22Rv1 (cell line): ENCODE results near the gene PDE6C.

Experiments used
- ZFX ChIP-seq: fragments of 450-650 bp; IDR thresholded peaks from 2 replicates; pipeline ENCODE4 v1.6.1; 2017; ENCODE audit warnings: antibody characterized with exemption, borderline replicate concordance
- TF ChIP-seq, protein P1 (sequence below): fragments of 450-650 bp; IDR thresholded peaks from 2 replicates; pipeline ENCODE4 v1.5.1; 2017; ENCODE audit warnings: mild to moderate bottlenecking

DNA sequence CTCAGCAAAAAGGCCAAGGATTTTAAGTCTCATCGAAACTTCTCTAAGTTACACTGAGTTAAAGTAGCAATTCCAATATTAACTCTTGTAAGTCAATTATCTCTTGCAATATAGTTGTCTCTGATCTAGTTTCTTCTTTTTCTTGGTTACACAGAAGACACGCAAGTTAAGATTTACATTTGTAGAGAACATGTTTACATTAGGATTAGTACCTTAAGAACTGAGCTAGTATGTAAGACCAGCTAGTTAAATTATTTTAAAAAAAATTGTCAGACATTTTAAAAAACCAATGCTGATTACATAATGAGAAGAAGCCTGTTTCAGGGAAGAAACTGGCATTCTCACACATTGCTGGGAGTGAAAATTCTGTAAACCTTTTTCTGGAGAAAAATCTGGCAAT is 58.7 kb downstream of the PDE6C start:
- TF ChIP-seq, protein P1, sequence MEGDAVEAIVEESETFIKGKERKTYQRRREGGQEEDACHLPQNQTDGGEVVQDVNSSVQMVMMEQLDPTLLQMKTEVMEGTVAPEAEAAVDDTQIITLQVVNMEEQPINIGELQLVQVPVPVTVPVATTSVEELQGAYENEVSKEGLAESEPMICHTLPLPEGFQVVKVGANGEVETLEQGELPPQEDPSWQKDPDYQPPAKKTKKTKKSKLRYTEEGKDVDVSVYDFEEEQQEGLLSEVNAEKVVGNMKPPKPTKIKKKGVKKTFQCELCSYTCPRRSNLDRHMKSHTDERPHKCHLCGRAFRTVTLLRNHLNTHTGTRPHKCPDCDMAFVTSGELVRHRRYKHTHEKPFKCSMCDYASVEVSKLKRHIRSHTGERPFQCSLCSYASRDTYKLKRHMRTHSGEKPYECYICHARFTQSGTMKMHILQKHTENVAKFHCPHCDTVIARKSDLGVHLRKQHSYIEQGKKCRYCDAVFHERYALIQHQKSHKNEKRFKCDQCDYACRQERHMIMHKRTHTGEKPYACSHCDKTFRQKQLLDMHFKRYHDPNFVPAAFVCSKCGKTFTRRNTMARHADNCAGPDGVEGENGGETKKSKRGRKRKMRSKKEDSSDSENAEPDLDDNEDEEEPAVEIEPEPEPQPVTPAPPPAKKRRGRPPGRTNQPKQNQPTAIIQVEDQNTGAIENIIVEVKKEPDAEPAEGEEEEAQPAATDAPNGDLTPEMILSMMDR = no peak
- TF ChIP-seq ZFX = no peak
